GM18951 (cell line): ENCODE data around the gene IMMP2L.

Experiments
- POLR2A ChIP-seq: IDR thresholded peaks from 4 replicates; pipeline ENCODE4 v1.6.1; 2011; ENCODE audit warnings: mild to moderate bottlenecking; ENCODE audit not compliant: insufficient read length, insufficient read depth; ENCODE audit errors: extremely low read depth
- in situ Hi-C: fragments of 300-500 bp; cut with MboI; formaldehyde crosslinking; loops from one replicate; pipeline ENCODE4 v1.12.0; 2022; ENCODE audit warnings: low sequenced_read_pairs, mixed read lengths, inconsistent platforms; ENCODE audit not compliant: unreplicated experiment

IMMP2L gene

DNA sequence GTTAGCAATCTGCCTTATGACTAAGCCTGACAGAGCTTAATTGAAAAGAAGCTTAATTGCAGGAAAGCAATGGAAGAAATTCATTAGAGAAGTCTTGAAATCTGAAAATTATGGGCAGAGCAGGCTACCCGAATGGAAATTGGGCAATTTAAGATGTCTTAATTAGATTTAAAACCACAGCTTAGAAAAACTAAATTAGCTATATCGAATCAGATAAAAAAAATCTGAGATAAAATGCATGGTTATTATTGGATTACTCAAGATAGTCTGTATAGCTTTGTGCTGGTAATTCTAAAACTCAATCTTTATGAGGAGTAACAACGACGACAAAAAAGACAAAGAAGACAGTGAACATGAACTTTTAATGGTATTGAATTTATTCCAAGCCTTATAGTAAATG lies 719.5 kb downstream of the IMMP2L start:
- no peak for TF ChIP-seq POLR2A
- in situ Hi-C loops, result no loop called here

DNA sequence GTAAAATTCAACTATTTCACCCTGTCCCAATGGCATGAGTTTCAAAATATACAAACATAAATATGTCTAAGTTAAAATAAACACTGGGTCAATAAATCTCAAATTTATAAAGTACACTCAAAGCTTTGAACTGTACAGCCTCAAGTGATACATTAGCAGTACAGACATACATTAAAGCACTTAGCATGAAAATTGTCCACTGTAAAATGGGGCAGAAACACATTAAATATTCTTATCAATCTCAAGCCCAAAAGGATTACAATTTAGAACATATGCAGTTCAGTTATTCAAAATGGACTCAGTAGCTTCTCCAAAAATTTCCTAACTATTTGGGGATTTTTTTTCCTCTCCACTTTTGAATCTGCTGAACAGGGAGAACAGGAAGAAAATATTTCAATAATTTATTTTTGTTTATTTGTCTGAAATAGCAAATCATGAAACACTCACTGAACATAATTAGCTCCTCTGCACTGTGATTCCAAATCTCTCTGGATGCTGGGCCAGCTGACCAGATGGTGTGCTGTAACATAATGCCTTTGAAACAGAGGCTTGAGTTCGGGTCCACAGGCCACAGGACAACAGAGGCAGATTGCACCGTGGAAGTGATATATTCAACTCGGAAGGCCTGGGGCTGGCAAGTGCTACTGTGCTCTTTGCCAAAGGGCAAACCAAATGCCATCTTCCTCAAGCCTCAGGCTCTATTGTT lies 720.3 kb downstream of the IMMP2L start:
- no peak for TF ChIP-seq POLR2A

DNA sequence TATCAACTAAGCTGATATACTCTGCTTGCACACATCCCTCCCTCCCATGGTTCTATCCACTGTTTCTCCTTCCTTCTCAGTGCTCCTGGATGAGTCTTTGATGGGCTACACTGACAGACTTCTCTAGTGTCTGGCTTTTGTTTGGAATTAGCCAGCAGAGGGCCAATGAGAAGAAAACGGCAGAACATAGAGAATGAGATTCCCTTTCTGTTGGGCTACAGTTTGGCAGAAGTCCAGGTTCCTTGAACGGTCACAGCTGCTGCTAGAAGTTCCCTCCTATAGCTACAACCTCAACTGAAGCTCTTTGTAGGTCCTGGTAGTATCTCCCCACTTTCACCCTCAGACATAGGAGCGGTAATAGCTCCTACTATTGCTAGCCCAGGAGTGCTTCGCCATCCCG lies 722.4 kb downstream of the IMMP2L start:
- in situ Hi-C loops, result no loop called here
- no peak for TF ChIP-seq POLR2A

More for the DNA sequence above, 720.3 kb downstream of the IMMP2L start:
- in situ Hi-C loops, result no loop called here

DNA sequence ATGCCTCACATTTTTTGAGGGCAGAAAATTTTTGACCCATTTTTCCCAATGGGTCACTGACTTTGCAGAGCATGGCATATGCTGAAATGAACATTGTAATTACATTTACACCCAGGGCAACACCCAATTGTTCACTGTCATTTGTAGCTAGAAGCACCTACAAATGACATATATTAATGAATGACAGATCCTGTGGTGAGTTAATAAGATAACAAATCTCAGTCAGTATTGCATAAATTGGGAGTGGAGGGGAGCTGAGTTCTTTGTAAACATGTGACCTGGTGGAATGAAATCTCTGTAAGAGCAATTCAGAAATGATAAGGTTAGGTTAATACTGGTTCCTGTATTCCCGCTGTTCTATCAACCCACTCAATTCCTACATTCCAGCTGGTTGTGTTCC lies 726.4 kb downstream of the IMMP2L start:
- in situ Hi-C loops, result no loop called here
- no peak for TF ChIP-seq POLR2A

DNA sequence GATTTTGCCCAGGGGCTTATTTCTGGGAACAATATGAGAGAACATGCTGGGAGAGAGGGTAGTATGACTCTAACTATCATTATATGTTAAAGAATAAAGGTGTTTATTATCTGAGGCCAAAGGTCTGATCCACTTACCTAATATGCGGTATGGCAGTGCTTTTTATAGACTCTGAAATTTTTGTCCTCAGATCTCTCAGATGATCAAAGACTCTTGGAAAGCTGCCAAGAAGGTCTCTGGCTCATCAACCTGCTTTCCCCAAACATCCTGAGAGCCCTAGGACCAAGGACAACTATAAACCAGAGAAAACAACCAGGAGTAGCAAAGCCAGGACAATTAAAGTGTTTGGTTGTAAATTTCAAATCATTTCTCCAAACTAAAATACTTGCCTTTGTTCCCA lies 727.1 kb downstream of the IMMP2L start:
- TF ChIP-seq POLR2A, result no peak
- in situ Hi-C loops, result no loop called here

DNA sequence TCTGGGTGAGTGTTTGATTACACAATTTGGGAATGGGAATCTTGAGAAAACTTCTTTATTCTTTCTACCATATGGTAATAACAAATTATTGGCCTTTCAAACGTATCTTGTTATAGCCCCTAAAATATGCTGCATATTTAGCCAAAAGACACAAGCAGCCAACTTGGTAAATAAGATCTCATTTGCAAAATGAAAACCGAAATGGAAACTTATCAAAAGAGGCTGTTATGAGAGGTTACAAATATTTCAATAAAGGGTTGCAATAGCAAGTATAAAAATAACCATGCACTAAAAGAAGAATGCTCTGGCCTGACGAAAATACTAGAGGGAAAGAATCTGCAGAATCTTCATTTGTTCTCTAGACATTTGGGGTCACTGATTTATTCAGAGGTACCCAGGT lies 730.9 kb downstream of the IMMP2L start:
- no peak for TF ChIP-seq POLR2A
- in situ Hi-C loops, result no loop called here

DNA sequence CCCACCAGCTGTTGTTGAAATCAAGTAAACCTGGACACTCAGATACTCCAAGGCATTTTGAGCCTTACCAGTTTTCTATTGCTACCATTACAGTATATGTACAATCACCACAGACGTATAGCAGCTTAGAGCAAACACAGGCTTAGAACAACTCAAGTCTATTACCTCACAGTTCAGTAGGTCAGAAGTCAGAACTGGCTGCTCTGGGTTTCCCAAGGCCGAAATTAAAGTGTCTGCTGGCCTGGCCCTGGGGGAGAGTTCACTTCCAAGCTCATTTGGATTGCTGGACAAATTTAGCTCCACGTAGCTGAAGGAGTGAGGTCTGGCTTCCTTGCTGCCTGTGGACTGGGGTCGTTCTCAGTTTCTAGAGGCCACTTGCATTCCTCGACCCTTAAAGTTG lies 731.5 kb downstream of the IMMP2L start:
- in situ Hi-C loops, result no loop called here

DNA sequence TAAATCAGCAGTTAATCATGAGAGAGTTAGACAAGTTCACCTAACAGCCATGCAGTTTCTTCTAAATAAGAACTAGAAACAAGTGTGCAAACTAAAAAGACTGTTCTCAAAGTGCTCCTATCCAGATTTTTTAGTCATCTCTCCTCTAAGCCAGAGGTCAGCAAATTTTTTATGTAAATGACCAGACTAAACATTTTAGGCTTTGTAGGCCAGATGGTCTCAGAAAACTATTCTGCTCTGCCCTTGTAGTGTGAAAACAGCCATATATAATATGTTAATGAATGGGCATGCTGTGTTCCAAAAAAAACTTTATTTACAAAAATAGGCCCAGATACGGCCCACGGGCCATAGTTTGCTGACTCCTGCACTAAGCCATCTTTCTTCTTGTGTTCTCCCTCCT lies 734.4 kb downstream of the IMMP2L start:
- no peak for TF ChIP-seq POLR2A
- in situ Hi-C loops, result no loop called here

More for the DNA sequence above, 731.5 kb downstream of the IMMP2L start:
- no peak for TF ChIP-seq POLR2A

DNA sequence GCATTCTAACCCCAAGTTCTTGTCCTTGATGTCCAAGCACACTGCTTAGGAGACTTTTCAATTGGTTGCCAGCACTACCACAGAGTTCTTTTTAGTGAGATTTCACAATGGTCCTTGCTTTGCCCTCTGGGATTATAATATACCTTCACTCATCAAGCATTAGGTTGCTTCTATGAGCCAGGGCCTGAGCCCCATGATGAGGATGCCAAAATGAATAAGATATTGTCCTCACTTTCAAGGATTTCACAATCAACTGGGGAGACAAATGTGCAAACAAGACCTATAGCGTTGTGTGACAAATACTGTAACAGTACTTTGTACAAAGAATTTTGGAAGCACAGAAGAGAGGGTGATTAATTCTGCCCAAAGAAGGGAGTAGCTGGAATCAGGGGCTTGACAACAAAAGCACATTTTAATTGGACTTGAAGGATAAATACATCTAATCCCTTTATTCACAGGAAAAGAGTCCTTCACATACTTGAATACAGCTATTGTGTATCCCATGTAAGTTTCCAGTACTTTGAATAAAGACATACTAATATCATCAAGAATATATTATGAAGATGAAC lies 734.9 kb downstream of the IMMP2L start:
- in situ Hi-C loops, result no loop called here
- no peak for TF ChIP-seq POLR2A

DNA sequence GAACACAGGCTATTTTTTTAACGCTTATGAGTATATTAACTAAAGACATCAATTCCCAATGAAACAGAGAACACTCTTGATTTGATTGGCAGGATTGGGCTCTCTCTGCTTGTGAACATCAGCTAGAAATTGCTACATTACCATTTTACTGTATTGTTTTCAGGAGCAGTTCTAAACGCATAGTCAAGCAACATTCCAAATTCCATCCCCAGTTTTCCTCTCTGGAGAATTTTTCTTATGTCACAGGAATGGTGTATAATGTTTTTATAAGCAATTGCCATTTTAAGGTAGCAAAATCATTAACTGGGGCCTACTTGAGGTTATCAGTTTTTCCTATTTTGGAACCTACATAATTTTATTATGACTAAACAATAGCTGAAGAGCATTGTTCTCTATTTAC lies 748.3 kb downstream of the IMMP2L start:
- TF ChIP-seq POLR2A, result no peak
- in situ Hi-C loops, result no loop called here

DNA sequence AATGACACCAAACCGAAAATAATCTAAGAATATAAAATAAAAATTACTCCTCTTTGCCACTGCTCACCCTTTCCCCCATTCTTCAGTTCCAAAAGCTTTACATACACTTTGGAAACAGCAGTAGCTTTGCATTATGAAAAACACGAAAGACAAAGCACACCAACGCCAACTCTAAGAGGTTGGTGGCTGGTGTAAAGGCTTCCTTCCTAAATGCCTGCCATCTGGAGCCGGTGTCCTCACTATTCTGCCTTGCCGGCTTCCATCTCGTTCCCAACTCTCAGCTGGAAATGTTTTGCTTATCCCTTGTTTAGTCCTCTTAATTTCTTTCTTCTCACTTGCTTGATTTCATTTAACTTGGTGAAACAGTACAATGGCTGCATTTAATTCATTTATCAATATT lies 752.5 kb downstream of the IMMP2L start:
- no peak for TF ChIP-seq POLR2A
- in situ Hi-C loops, result no loop called here

DNA sequence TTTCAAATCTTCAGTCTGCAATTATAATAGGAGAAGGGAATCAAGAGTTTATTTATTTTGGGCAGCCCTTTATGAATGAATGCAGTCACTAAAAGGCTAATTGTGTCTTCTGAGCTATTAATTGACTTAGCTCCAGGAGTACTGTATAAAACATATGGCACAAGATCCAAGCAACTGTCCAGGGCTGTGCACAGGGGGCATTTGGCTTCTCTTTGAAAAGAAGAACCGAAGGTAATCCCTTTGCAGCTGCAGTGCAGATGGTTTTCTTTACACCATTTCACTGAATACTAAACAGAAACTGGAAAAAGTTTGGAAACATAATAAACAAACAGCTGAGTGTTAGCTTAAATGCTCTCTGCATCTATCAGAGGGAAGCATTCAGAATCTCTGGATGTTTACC lies 753.9 kb downstream of the IMMP2L start:
- TF ChIP-seq POLR2A, result no peak
- in situ Hi-C loops, result no loop called here

DNA sequence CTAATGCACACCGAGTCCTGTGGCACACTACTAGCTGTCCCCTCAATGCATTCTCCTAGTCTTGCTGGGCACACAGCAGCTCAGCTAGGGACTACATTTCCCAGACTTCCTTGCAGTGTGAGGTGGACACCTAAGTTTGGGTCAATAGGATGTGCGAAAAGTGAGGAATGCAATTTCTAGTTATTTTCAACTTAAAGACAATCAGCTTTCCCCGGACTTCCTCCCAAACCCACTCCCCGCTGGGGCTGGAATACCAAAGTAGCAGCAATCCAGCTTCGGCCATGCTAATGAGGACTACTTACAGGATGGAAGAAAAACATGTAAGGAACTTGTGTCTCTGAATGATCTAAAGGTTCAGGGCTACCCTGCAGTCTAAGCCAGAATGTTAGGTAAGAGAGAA lies 757.8 kb downstream of the IMMP2L start:
- in situ Hi-C loops, result no loop called here
- no peak for TF ChIP-seq POLR2A

DNA sequence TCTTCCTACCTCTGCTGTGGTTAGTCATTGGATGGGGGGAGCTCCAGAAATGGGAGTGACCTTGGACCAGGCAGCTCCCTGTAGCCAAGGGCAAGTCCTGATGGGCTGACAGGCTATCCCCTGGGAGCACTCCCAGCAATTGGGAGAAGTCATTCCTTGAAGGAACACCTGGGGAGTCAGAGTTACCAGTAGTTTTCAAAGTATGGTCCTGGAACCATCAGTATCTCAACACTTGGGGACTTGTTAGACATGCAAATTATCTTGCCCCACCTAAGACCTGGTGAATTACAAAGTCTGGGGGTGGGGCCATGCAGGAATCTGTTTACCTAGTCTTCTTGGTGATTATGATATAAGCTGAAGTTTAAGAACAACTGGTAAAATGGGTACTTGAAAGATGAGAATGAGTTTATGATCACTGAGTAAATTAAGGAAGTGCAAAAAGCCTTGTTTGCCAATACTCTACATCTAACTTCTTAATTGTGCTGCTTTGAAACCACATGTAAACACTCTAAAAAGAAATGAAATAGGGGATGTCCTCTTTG lies 758.6 kb downstream of the IMMP2L start:
- no peak for TF ChIP-seq POLR2A
- in situ Hi-C loops, result no loop called here

DNA sequence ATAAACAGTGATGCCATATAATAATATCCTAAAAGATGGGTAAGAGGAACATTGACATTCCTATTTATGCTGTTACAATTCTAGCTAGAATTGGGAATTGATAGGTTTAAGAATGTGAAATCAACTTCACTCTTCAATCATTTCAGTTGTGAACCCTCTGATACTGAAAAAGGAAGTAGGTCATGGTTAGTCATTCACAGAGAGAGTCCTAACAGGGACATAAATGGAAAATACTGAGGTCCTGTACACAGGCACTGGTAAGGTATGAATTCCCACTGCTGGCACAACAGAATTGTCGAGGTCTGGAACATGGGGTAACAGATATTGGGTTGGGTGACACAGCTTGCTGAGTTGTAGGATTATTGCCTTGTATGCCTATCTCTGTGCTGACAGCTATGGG lies 760.8 kb downstream of the IMMP2L start:
- in situ Hi-C loops, result no loop called here
- TF ChIP-seq POLR2A, result no peak

DNA sequence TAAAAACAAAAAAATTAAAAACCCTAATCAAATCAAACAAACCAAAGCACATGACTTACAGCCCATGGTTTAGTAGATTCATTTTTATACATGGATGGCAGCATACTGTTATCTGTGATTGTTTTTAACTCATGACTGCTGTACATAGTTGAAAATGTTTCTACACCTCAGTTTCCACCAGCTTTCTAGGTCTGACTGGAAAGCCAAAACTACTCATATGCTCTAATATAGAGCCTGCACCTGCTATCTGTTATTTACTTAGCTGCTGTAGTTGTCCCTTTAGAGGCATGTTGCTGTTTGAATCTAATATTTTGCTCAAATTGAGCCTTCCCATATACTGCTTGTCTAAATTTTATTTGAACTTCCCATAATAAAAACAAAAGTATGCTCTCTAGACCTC lies 761.3 kb downstream of the IMMP2L start:
- TF ChIP-seq POLR2A, result no peak
- in situ Hi-C loops, result no loop called here
